NCI-H2171 treated with DMSO at 0.1 percent for 48 hours (cell line): ENCODE results near the gene DHRS4L2.
"Not testable (repeated sequence)": the region's sequence is repeated elsewhere in the genome, so short reads cannot be mapped to it uniquely, and the experiment has no call there.

Experiments used
- DNase-seq: peaks from one replicate; lab custom pipeline; 2025; lab: John Stamatoyannopoulos, UW

Gene DHRS4L2

DNA sequence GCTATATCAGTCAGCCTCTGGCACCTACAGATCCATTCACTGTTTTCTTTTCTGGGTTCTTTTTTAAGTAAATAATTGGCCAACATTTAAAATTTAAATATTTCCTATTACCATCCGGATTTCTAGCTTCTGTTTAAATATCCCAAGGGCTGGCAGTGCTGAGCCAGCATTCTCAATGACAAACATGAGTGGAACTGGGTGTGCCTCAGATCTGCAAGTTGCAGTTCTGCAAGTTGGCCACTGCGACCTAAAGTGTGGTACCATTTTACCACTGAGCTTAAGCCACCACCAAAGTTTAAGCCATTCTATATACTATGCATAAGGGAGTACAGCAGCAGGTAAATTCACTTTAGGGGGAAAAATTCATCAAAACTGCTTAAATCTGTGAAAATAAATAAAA lies 31.2 kb downstream of the DHRS4L2 start:
- not testable (repeated sequence) for DNase-seq

DNA sequence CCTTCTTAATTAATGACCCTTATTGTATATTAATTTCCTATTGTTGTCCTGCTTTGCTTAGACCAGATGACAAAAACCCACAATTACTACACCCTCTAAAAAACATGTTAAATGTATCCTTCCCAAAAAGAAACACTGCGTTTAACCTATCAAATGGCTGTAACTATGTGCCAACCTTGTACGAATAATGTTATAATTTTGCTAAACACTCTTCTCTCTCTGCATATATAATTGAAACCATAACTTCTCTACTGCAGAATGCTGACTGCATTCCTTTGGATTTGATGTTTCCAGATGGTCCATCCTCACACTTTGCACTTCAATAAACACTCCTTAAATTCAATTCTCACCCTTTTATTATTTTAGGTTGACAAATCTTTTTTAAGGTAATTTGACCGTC lies 31.8 kb downstream of the DHRS4L2 start:
- DNase-seq: not testable (repeated sequence)

DNA sequence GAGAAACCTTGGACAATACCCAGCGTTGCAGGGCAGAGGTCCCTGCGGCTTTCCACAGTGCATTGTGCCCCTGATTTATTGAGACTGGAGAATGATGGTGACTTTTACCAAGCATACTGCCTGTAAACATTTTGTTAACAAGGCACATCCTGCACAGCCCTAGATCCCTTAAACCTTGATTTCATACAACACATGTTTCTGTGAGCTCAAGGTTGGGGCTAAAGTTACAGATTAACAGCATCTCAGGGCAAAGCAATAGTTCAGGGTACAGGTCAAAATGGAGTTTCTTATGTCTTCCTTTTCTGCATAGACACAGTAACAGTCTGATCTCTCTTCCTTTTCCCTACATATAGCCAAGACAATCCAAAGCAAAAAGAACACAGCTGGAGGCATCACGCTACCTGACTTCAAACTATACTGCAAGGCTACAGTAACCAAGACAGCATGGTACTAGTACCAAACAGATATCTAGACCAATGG lies 36.2 kb downstream of the DHRS4L2 start:
- DNase-seq: not testable (repeated sequence)

DNA sequence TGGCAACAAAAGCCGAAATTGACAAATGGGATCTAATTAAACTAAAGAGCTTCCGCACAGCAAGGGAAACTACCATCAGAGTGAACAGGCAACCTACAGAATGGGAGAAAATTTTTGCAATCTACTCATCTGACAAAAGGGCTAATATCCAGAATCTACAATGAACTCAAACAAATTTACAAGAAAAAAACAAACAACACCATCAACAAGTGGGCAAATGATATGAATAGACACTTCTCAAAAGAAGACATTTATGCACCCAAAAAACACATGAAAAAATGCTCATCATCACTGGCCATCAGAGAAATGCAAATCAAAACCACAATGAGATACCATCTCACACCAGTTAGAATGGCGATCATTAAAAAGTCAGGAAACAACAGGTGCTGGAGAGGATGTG lies 41.0 kb downstream of the DHRS4L2 start:
- DNase-seq: not testable (repeated sequence)

DNA sequence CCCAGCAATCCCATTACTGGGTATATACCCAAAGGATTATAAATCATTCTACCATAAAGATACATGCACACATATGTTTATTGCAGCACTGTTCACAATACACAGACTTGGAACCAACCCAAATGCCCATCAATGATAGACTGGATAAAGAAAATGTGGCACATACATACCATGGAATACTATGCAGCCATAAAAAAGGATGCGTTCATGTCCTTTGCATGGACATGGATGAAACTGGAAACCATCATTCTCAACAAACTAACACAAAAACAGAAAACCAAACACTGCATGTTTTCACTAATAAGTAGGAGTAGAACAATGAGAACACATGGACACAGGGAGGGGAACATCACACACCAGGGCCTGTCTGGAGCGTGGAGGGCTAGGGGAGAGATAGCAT lies 42.6 kb downstream of the DHRS4L2 start:
- not testable (repeated sequence) for DNase-seq

DNA sequence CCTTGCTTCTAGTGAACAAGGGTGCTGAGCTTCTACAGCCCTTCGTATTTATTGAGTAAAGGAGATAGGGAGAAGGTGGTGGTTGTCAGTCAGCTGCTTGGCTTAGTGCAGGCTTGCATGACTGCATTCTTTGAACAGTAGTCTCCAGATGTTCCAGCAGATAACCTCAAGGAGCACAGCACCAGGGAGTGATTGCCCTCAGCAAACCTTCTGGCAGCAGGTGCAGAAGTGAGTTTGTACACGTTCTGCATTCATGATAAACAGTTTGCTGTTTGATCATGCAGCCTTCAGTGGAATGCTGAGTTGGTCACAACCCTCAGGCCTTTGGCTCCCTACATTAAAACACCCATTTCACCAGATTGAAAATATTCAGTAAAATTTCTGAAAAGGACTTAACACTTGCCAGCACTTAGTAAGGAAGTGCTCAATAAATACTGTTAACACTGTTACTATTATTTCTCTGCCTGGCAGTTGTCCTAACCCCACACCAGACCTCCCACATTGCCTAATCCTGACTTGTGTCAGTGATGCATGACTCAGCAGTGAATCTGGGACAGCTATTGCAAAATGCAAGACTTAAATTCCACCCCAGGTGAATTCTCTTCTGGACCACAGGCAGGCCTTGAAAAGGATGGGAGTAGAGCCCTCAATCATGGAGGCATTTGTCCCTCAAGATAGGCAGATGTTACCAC lies 44.1 kb downstream of the DHRS4L2 start:
- no peak for DNase-seq

DNA sequence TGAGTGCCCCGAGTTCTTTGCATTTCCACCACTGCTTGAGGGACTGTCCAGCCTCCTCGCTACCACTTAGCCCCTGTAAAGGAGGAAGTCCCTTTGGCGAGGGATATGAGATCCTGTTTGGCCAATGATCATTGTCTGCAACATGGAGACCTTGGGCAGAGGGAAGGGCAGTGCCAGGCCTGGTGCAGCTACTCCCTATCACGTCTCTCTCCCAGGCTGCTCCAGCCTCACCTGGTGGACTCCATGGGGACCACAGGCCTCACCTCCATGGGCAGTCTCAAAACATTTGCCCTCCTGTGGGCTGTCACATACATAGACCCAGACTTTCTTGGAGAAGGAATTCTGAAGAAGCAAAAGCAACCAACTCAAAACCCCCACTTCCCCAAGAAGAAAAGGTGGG lies 47.0 kb downstream of the DHRS4L2 start:
- not testable (repeated sequence) for DNase-seq

DNA sequence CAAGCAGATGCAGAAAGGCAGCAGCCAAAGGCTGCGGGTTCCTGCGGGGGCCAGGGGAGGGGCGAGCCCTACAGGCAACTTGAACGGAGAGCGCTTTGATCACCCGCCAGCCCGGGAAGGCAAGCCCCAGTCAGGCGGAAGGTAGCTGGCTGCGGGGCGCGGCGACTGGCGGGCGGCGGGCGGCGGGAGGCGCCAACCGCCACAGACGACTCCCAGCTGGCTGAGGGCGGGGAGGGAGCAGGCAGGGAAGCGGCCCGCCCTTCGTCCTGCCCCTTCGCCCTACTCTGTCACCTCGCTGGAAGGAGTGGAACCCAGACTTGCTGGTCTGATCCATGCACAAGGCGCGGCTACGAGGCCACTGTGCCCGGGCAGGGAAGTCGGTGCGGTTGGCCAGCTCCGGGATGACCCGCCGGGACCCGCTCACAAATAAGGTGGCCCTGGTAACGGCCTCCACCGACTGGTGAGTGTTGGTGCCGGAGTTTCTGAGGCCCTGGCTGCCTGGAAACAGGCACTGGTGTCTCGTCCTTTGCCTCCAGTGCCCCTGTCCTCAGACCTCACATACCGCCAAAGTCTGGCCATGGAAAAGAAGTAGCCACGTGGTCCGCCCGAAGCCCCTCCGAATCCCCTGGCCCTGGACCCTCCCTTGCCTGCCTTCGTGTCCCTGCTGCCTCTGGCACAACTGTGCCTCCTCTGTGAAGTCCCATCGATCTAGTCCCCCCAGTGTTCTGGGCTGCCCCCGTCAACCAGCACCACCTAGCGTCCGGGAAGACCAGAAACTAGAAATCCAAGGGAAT lies 47.6 kb downstream of the DHRS4L2 start:
- peak; percentile 93 for DNase-seq

DNA sequence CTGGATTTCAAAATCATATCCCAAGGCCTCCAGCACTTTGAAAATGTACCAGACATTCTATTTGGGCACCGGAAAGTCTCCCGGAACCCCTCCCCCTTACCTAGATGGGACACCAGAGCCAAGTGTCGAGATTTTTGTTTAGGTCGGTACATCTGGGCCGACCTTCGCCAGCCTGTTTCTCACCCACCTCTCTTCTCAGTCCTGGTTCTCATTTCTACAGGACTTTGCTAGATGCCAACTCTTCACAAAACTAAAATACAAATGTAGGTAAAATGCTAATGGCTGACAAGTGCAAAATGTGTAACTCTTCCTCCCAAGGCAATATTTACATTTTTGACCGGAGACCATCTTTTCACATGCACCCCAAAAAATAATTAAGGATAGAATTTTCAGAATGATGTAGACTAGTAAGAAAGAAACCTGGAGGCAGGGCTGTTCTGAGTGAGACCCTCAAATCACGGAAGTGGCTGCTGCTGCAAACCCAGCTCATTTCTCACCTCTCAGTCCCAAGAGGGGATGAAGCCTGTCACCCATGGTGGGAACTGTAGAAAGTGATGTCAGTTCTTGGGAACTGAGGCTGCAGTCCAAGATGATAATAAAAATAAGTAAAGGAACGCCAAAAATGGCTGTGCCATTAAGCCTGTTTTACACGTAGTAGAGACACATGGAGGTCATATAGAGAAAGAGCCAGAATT lies 48.4 kb downstream of the DHRS4L2 start:
- DNase-seq: not testable (repeated sequence)

DNA sequence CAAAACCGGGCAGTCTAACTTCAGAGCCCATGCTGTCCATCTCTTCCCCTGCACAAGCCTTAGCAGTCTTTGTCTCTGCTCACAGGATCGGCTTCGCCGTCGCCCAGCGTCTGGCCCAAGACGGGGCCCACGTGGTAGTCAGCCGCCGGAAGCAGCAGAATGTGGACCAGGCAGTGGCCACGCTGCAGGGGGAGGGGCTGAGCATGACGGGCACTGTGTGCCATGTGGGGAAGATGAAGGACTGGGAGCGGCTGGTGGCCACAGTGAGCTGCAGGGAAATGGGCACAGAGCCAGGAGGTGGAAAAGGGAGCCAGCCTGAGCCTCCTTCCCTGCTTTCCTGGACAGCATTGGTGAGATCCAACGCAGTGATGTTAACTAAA lies 48.9 kb downstream of the DHRS4L2 start:
- no peak for DNase-seq

DNA sequence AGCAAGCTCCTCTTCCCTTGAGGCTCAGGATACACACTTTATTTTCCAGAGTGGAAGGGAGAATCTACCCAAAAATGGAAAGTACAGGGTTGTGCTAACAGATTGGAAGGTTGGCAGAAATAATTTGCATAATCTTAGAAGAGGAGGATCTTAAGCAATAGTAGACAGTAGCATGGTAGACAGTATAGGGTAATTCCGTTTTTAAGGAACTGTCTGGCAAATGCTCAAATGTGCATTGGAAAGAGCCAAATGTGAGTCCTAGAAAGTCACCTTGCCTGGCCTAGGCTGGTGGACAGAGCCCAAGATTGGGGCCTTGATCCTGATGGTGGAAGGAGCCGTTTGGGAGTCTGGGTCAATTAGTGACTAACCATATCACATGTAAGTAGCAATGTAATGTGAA lies 50.0 kb downstream of the DHRS4L2 start:
- no peak for DNase-seq

DNA sequence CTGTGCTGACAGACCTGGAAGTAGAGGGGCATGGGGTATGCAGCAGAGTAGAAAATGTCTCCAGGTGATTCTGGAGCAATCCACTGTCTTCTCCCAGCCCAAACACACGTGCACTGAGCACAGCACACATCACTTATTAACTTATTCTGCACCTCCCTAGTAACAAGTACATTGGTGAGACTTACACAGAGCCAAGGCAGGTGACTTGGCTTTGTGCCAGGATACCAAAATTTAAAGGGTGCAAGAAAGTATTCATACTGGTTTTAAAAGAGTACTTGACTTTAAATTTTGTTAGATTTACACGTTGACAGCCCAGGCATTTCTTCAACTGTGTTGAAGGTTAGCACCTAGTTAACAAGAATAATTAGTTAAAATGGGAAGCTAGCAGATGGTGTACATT lies 52.0 kb downstream of the DHRS4L2 start:
- no peak for DNase-seq

DNA sequence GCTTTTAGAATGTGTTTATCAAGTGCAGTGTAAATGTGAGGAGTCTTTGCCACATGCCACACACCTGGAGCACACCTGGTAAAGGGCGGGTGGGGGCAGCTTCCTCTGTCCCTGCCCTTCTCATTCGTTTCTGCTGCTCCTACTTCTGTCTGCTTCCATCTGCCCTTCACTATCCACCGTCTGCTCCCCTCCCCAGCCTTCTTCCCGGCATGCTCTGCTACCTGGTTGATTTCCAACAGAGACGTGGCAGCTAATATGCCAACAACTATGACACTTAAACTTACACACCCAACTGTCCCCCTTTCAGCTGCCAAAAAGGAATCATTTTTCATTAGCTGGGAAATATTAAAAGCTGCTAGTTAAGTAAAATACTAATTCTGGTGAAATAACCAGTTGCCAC lies 54.0 kb downstream of the DHRS4L2 start:
- peak; percentile 95 for DNase-seq

DNA sequence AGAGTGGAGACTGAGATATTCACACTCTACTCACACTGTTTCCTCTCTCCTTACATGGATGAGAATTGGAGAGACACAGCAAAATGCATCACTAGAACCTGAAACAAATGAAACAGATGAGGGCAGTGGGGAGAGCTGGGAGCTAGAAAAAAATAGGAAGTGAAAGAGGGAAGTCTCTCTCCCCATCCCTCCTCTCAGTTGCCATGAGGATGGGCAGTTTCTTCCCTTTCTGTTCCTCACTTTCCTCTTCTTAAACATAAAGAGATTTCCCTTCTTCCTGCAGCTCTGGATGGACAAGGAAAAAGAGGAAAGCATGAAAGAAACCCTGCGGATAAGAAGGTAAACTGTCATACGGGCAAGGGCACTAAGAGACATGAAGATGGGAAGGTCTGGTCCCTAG lies 60.3 kb downstream of the DHRS4L2 start:
- DNase-seq: not testable (repeated sequence)

DNA sequence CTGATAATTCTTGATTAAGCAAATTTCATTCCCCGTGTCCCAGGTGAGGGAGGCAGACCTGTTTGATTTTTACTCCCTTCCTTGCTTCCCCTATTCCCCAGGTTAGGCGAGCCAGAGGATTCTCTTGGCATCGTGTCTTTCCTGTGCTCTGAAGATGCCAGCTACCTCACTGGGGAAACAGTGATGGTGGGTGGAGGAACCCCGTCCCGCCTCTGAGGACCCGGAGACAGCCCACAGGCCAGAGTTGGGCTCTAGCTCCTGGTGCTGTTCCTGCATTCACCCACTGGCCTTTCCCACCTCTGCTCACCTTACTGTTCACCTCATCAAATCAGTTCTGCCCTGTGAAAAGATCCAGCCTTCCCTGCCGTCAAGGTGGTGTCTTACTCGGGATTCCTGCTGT lies 62.0 kb downstream of the DHRS4L2 start:
- not testable (repeated sequence) for DNase-seq

DNA sequence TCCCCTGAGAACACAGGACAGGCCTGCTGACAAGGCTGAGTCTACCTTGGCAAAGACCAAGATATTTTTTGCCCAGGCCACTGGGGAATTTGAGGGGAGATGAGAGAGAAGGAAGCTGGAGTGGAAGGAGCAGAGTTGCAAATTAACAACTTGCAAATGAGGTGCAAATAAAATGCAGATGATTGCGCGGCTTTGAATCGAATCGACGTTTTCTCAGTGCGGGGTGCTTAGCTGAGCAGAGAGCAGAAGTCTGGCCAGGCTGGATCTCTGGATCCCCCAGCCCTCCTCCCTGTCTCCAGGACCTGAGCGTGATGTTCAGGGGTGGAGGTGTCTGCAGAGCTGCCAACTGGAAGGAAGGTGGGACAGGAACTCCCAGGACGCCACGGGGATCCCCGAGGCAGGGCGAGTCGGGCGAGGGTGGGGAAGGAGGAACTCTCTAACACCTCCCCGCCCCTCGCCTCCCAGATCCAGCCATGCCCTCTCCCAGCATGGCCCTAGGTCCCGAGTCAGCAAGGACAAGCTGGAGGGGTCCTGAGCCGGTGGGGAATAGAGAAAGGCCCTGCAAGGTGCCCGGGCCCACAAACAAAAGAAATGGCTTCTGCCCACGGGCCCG lies 62.6 kb downstream of the DHRS4L2 start:
- peak; percentile 35 for DNase-seq

DNA sequence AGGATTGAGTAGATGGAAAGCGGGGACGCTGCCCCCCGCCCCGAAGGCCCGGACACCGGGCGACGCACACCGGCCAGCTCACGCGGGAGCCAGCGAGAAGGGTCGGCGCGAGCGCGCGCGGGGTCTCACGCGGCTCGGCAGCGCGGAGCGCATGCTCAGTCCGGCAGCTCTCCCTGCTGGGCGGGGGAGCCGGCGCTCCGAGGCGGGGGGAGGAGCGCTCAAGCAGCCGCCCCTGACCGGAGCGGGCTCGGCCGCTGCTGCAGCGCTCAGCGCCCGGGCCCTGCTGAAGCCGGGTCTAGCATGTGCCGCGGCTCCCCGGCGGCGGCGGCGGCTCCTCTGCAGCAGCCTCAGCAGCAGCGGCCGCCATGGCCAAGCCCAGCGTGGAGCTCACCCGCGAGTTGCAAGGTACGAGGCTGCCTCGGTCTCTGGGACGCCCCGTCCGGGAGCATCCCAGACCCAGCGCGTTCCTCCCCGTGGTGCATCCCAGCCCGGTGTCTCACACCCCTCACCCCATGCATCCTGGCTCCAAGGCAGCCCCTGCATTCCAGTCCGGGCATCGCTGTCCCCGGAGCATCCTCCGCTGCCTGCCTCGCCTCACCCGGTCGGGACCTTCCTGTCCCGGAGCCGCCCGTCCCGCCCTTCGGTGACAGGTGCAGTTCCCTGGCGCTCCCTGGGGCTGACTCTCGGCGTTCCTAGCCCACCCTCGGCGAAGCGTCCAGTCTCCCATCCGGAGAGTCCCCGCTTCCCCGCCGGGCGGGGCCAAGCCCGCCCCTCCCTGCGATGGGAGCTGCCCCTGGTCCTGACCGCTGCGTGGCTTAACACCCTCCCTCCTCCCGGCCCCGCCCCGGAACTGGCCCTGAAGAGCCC lies 63.3 kb downstream of the DHRS4L2 start, which contains the start of gene CARMIL3:
CARMIL3 (plus strand) TSS at position 221 of the 867 bp plus-strand sequence; CDS start at position 366, 145 bp downstream.
- DNase-seq: peak; percentile 72

DNA sequence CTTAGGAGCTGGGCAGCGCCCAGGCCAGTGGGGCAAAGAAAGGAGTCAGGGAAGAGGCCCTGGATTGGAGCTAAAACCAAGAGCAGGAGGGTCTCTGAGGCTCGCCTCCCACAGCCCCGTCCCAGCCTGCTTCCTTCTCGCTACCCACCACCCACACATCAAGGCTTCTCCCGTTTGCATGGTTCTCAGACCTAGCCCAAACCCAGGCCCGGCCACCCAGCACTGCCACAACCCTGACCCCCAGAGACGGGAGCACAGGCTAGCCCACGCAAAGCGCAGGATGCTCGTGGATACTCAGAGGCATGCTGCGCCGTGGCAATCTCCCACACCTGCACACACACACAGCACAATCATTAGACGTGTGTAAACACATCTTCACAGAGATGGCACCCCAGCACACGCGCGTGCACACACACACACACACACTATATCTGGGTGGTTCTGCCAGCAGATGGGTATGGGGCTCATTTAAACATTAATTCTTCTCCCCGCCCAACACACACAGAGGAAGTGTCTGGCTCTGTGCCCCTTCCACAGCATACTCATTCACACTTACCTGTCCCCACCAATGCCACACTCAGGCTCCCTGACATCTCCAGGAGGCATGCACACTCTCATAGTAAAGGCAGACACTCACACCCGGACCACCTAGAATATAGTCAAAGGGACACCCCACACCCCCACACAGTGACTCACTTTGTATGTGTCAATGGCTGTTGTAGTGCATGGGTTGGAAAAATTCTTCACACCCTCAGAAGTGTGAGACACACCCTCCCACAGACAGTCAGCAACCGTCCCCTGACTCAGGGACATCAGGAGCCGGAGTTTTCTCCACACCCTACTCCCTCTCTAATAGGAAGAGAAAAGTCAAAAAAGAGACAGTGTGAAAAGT lies 64.2 kb downstream of the DHRS4L2 start:
- DNase-seq: no peak

DNA sequence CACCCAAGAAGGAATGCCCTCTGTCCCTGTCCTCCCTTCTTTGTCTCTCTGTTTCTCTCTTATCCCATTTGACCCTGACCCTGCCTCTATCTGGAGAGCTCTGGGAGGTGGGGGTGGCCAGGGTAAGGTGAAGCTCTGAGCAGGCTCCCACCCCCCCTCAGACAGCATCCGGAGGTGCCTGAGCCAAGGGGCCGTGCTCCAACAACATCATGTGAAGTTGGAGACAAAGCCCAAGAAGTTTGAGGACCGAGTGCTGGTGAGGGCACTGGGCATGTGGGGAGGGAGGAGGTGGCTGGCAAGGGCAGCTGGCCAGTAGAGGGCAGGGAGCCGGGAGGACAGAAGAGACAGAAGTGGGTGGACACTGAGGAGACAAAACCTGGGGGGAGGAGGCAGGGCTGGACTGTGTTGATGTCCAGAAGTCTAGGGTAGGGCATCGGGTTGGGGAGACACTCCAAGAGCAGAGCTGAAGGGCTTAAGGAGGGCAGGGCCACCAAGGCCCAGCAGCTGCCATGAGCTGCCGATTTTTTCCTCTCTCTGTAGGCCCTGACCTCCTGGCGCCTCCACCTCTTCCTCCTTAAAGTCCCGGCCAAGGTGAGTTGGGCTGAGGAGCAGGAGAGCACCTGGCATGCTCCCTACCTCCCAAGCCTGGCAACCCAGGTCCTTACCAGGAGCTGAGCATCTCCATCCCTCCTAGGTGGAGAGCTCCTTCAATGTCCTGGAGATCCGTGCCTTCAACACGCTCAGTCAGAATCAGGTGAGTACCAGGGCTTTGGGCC lies 65.0 kb downstream of the DHRS4L2 start:
- DNase-seq: no peak

DNA sequence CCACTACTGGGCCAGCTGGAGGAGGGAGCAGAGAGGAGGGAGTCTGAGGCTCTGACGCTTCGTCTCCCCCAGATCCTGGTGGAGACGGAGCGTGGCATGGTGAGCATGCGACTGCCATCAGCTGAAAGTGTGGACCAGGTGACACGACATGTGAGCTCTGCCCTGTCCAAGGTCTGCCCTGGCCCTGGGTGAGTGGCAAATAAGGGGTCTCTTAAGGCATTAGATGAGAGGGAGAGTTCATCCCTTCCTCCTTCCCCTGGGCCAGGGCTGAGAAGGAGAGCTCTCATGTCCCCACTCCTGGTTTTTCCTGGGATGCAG lies 65.6 kb downstream of the DHRS4L2 start:
- DNase-seq: no peak
